Neuronal stem cell (in vitro differentiated cells): ENCODE data around the gene GPR162. TPM values are rescaled to one million over a fixed set of nuclear protein-coding genes. Genes with fewer than 3 reads are reported as not detected.

ENCODE experiments used
- DNase-seq: peaks from one replicate; pipeline ENCODE4 v3.0.0-alpha.2; 2013; ENCODE audit warnings: low spot score
- H2AFZ ChIP-seq: one replicate; pipeline ENCODE4 v1.6.1; 2013; ENCODE audit warnings: mild to moderate bottlenecking, low read length, inconsistent platforms
- H2AK5ac ChIP-seq: 2 replicates; pipeline ENCODE4 v1.6.1; 2013; ENCODE audit warnings: low read depth, mild to moderate bottlenecking, inconsistent platforms, low read length, moderate library complexity, mixed read lengths
- H2BK120ac ChIP-seq: 2 replicates; pipeline ENCODE4 v1.6.1; 2013; ENCODE audit warnings: low read depth, mild to moderate bottlenecking, inconsistent platforms, low read length, moderate library complexity, mixed read lengths
- H2BK12ac ChIP-seq: one replicate; pipeline ENCODE4 v1.6.1; 2013; ENCODE audit warnings: low read length, inconsistent platforms
- H2BK15ac ChIP-seq: 2 replicates; pipeline ENCODE4 v1.6.1; 2013; ENCODE audit warnings: mild to moderate bottlenecking, low read length, inconsistent platforms, mixed read lengths
- H2BK5ac ChIP-seq: one replicate; pipeline ENCODE4 v1.6.1; 2013; ENCODE audit warnings: inconsistent platforms, mild to moderate bottlenecking, low read length, moderate library complexity
- H3K14ac ChIP-seq: one replicate; pipeline ENCODE4 v1.6.1; 2013; ENCODE audit warnings: low read length, inconsistent platforms
- H3K18ac ChIP-seq: 2 replicates; pipeline ENCODE4 v1.6.1; 2013; ENCODE audit warnings: low read length, inconsistent platforms
- H3K23ac ChIP-seq: 2 replicates; pipeline ENCODE4 v1.6.1; 2013; ENCODE audit warnings: low read depth, mild to moderate bottlenecking, mixed read lengths, low read length, inconsistent platforms; ENCODE audit not compliant: poor library complexity
- H3K27ac ChIP-seq: replicated peaks from 3 replicates; pipeline ENCODE4 v1.5.1; 2013; ENCODE audit warnings: low read length, inconsistent platforms
- H3K27me3 ChIP-seq, 3 experiments: 2 replicates each; pipeline ENCODE4 v1.6.1; 2013; ENCODE audit warnings: low read length in 3 of 3, mild to moderate bottlenecking in 2 of 3, inconsistent platforms in 1 of 3, low read depth in 1 of 3, mixed read lengths in 1 of 3, moderate library complexity in 1 of 3; ENCODE audit not compliant: control insufficient read depth in 3 of 3, insufficient read depth in 3 of 3
- H3K36me3 ChIP-seq, 2 donors: replicated peaks in 1 of 2; 2 replicates each; pipeline ENCODE4 v1.6.1; 2013; ENCODE audit warnings: low read length in 2 of 2; ENCODE audit not compliant: control insufficient read depth in 2 of 2, insufficient read depth in 2 of 2
- H3K4ac ChIP-seq: 2 replicates; pipeline ENCODE4 v1.6.1; 2013; ENCODE audit warnings: inconsistent platforms, mild to moderate bottlenecking, low read length, moderate library complexity
- H3K4me1 ChIP-seq, 2 donors: 1 replicate in 1 of 2; 2 replicates in 1 of 2; pipeline ENCODE4 v1.6.1; 2013; ENCODE audit warnings: low read length in 2 of 2, low read depth in 1 of 2; ENCODE audit not compliant: control insufficient read depth in 2 of 2, insufficient read depth in 1 of 2
- H3K4me2 ChIP-seq: one replicate; pipeline ENCODE4 v1.6.1; 2013; ENCODE audit warnings: mild to moderate bottlenecking, low read length, inconsistent platforms; ENCODE audit not compliant: insufficient read depth, poor library complexity, severe bottlenecking
- H3K4me3 ChIP-seq, 2 donors: 2 replicates each; pipeline ENCODE4 v1.5.1; 2013; ENCODE audit warnings: low read length in 2 of 2, mild to moderate bottlenecking in 2 of 2, inconsistent platforms in 1 of 2, moderate library complexity in 1 of 2
- H3K79me1 ChIP-seq: one replicate; pipeline ENCODE4 v1.6.1; 2013; ENCODE audit warnings: low read depth, mild to moderate bottlenecking, inconsistent platforms, low read length, moderate library complexity
- H3K9ac ChIP-seq: one replicate; pipeline ENCODE4 v1.6.1; 2013; ENCODE audit warnings: mild to moderate bottlenecking, low read depth, low read length, inconsistent platforms; ENCODE audit not compliant: poor library complexity
- H3K9me3 ChIP-seq, 2 donors: replicated peaks in 1 of 2; 2 replicates each; pipeline versions ENCODE3 to v1.6.1; 2013; ENCODE audit warnings: low read length in 2 of 2, mild to moderate bottlenecking in 2 of 2, inconsistent platforms in 1 of 2, low read depth in 1 of 2, mixed read lengths in 1 of 2, moderate library complexity in 1 of 2; ENCODE audit not compliant: control insufficient read depth in 2 of 2, insufficient read depth in 1 of 2
- H4K8ac ChIP-seq: one replicate; pipeline ENCODE4 v1.6.1; 2013; ENCODE audit warnings: low read depth, mild to moderate bottlenecking, inconsistent platforms, low read length, moderate library complexity
- H4K91ac ChIP-seq: one replicate; pipeline ENCODE4 v1.6.1; 2013; ENCODE audit warnings: low read length, low read depth, mild to moderate bottlenecking, inconsistent platforms; ENCODE audit not compliant: poor library complexity
- WGBS, 2 donors: extraction: QIAGEN DNeasy Blood & Tissue Kit; methylation state at CpG; one replicate each; pipeline ENCODE4 v1.1.7; 2013; ENCODE audit warnings: missing lambda C conversion rate in 2 of 2, mixed read lengths in 1 of 2; ENCODE audit not compliant: insufficient read length in 2 of 2, insufficient replicate concordance in 1 of 2; ENCODE audit errors: extremely low coverage in 2 of 2; 5-methylcytosine and 5-hydroxymethylcytosine counted together
- polyA plus RNA-seq, 2 experiments: library from polyadenylated mRNA; stranded (reverse); fragments of 200-250 nt; gene quantifications; one replicate each; pipeline ENCODE4 v1.2.3, GENCODE V29; 2013

The GPR162 gene
- polyA plus RNA-seq (2013, experiment 1 of 2): 34.0 TPM
- 28.4 TPM for polyA plus RNA-seq (2013, experiment 2 of 2)

GRCh38 chr12:6821591-6822425 is at the start of gene GPR162:
TSS of gene GPR162 (plus strand) at chr12:6821821. CDS start at chr12:6823899, 2,078 bp downstream.
- DNase-seq: peak; percentile 70
- peak within 1 kb of the TSS; percentile 81 for H3K27ac ChIP-seq
- H3K4me1 ChIP-seq: peaks cover 40 to 57% of the 10 kb centered on the region in 2 donors

DNA sequence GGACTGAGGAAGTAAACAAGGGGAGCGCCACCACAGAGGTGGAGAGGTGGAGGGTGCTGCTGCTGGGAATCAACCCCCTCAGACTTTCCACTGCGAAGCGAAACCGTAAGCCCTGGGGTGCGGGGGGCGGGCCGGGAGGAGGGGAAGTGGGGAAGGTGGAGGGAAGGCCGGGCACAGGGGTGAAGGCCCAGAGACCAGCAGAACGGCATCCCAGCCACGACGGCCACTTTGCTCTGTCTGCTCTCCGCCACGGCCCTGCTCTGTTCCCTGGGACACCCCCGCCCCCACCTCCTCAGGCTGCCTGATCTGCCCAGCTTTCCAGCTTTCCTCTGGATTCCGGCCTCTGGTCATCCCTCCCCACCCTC is 49.3 kb upstream of the GPR162 start, which contains the start of gene LAG3:
LAG3 (plus strand) TSS at position 190 of the 365 bp plus-strand sequence. CDS start 333 bp downstream, outside the sequence.
- H3K4me3 ChIP-seq: no peak within 1 kb of the TSS
- H3K4me2 ChIP-seq: peak within 1 kb of the TSS; percentile 35
- DNase-seq: no peak
- no peak within 1 kb of the TSS for H2AFZ ChIP-seq
- H2BK120ac ChIP-seq: no peak within 1 kb of the TSS
- peaks cover 27 to 38% of the 10 kb centered on the region in 2 donors for H3K4me1 ChIP-seq
- peak within 1 kb of the TSS; percentile 69 for H2AK5ac ChIP-seq
- H4K91ac ChIP-seq: no peak within 1 kb of the TSS
- peak within 1 kb of the TSS; percentile 25 for H3K27ac ChIP-seq
- peaks cover 41 to 76% of the 10 kb centered on the region in 2 donors for H3K36me3 ChIP-seq
- H3K14ac ChIP-seq: no peak within 1 kb of the TSS
- no peak within 1 kb of the TSS for H3K4ac ChIP-seq
- H4K8ac ChIP-seq: no peak within 1 kb of the TSS
- H3K27me3 ChIP-seq: peaks cover 0 to 2% (median 0%) of the 10 kb centered on the region in 3 experiments
- peak within 1 kb of the TSS; percentile 9 for H2BK5ac ChIP-seq
- peak within 1 kb of the TSS; percentile 47 for H2BK12ac ChIP-seq
- H3K23ac ChIP-seq: peak within 1 kb of the TSS; percentile 66
- peak within 1 kb of the TSS; percentile 82 for H3K18ac ChIP-seq
- H3K9me3 ChIP-seq: peaks cover 0 to 4% of the 10 kb centered on the region in 2 donors
- no peak within 1 kb of the TSS for H2BK15ac ChIP-seq
- H3K79me1 ChIP-seq: peaks cover 8% of the 10 kb centered on the region
- peak within 1 kb of the TSS; percentile 82 for H3K9ac ChIP-seq
- no CpG with 5 or more reads among the region's 15 CpGs for WGBS, 2 donors

More at GRCh38 chr12:6821591-6822425, at the start of gene GPR162:
- peaks cover 0 to 7% of the 10 kb centered on the region in 2 donors for H3K9me3 ChIP-seq
- H3K4me3 ChIP-seq: peak within 1 kb of the TSS; percentile 62 to 77
- H3K36me3 ChIP-seq: peaks cover 0 to 5% of the 10 kb centered on the region in 2 donors
- H2BK12ac ChIP-seq: peak within 1 kb of the TSS; percentile 70
- peaks cover 8% of the 10 kb centered on the region for H3K79me1 ChIP-seq
- peak within 1 kb of the TSS; percentile 95 for H2AK5ac ChIP-seq
- H2BK5ac ChIP-seq: peak within 1 kb of the TSS; percentile 92
- H2AFZ ChIP-seq: peak within 1 kb of the TSS; percentile 70
- H3K27me3 ChIP-seq: no peaks in the 10 kb centered on the region
- H2BK120ac ChIP-seq: peak within 1 kb of the TSS; percentile 77
- H3K14ac ChIP-seq: peak within 1 kb of the TSS; percentile 12
- no peak within 1 kb of the TSS for H4K91ac ChIP-seq
- H3K4me2 ChIP-seq: peak within 1 kb of the TSS; percentile 77
- H2BK15ac ChIP-seq: peak within 1 kb of the TSS; percentile 23
- peak within 1 kb of the TSS; percentile 91 for H3K9ac ChIP-seq
- WGBS, 2 donors: no CpG with 5 or more reads among the region's 28 CpGs
- H3K18ac ChIP-seq: peak within 1 kb of the TSS; percentile 94
- no peak within 1 kb of the TSS for H4K8ac ChIP-seq
- no peak within 1 kb of the TSS for H3K4ac ChIP-seq
- no peak within 1 kb of the TSS for H3K23ac ChIP-seq

- no peak overlapping the region for H3K4me3 ChIP-seq
- peak overlapping the region; percentile 47 for H2BK12ac ChIP-seq
- peak overlapping the region; percentile 9 for H2BK5ac ChIP-seq
- H4K8ac ChIP-seq: no peak overlapping the region
- peaks cover 38 to 81% of the 10 kb centered on the region in 2 donors for H3K36me3 ChIP-seq
- H3K27ac ChIP-seq: no peak overlapping the region
- peaks cover 8% of the 10 kb centered on the region for H3K79me1 ChIP-seq
- H3K14ac ChIP-seq: no peak overlapping the region
- DNase-seq: no peak
- H2BK120ac ChIP-seq: no peak overlapping the region
- H3K18ac ChIP-seq: peak overlapping the region; percentile 82
- H3K23ac ChIP-seq: peak overlapping the region; percentile 66
- no peak overlapping the region for H3K4ac ChIP-seq
- H2BK15ac ChIP-seq: no peak overlapping the region
- H3K9ac ChIP-seq: peak overlapping the region; percentile 82
- peaks cover 26 to 39% of the 10 kb centered on the region in 2 donors for H3K4me1 ChIP-seq
- peaks cover 0 to 2% (median 0%) of the 10 kb centered on the region in 3 experiments for H3K27me3 ChIP-seq
- H3K9me3 ChIP-seq: peaks cover 0 to 2% of the 10 kb centered on the region in 2 donors
- no CpG with 5 or more reads among the region's 21 CpGs for WGBS, 2 donors
- no peak overlapping the region for H2AFZ ChIP-seq
- H2AK5ac ChIP-seq: peak overlapping the region; percentile 69
- peak overlapping the region; percentile 35 for H3K4me2 ChIP-seq
- no peak overlapping the region for H4K91ac ChIP-seq
Measured at GRCh38 chr12:6772726-6773589, 48.7 kb upstream of the GPR162 start.
